AML-193 (cell line): Measurements from ENCODE around the gene PTPRD.
"Not testable (repeated sequence)": the region's sequence is repeated elsewhere in the genome, so short reads cannot be mapped to it uniquely, and the experiment has no call there.

Experiments
- DNase-seq, 2 experiments: peaks; one replicate each; lab custom pipeline; 2025; lab: John Stamatoyannopoulos, UW

PTPRD gene

DNA sequence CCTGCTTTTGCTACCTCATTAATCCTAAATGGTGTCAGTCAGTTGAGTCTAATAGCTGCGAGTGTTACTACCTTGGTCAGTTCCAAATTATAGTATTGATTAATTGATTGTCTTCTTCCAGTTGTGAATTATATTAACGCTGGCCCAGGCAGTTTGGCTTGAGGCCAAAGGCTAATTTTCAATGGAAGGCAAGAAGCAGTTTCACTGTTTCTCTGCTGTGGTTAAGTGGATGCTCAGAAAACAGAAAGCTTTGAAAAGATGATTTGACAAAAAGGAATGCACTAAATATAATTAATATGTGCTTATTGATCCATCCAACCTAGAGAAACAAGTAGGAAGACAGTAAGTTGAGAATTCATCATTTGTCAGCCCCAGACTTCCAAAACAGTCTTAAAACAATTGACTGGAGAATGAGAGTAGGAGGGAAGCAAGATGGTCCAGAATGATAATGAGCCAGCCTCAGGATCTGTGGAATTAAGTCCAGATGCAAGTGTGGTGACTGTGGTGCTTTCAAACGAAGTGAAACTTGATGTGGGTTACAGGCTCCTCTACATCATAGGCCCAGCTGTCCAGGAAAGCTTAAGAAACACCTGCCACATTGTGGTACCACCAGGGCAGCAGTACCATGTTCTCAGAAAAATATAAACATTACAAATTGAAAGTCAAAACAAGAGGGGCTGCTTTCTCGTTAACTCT lies 1442.2 kb downstream of the PTPRD start:
- no peak for DNase-seq

DNA sequence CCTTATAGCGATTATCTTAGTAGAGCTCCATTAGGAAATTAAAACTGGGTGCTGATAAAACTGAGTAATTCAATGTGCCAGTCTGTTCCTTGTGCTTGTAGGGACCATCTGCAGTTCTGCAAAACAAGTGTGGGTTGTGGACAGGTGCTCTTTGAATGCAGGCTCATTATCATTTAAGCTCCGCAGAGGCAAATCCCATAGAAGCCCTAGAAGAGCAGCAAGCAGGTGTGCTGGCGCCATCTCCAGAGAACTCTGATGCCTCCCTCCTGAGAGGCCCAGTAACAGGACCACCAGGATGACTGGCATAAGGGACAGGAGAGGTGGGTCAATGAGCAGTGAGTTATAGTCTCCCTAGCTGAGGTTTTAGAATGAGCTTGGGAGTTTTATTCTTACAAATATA lies 1470.8 kb downstream of the PTPRD start:
- no peak for DNase-seq

DNA sequence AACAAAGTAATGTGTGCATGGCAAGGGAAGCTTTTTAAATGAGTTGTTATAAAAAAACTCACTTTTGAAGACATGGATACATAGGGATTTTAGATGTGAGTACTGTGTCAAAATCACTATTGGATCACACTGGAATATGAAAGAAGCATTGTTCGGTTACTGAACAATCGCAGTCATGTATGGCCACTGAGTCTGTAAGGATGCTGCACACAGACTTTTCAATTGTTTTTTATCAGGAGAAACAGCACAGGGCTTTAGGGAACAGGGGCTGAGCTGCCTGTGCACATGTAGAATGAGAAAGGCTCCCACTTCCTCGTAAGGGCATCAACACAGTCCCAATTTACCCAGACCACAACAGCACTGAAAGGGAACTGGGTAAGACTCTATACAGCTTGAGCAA lies 1479.3 kb downstream of the PTPRD start:
- no peak for DNase-seq

DNA sequence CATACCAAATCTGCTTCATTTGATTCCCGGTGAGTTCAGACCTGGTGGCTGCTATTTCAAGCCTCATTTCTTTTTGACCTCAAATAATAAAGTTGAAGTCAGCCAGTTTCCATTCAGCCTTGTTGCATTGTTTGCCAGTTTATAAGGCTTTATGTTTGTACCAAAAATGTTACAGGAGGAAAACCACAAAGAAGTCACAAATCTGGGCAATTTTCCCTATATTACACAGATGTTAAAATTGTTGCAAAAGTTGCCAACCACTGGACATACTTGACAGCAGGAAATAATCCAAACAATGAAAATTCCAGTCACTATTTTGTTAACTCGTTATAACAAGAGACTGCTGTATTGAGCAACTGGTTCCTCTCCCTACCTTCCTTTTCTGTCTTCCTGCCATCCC lies 1488.2 kb downstream of the PTPRD start:
- no peak for DNase-seq

DNA sequence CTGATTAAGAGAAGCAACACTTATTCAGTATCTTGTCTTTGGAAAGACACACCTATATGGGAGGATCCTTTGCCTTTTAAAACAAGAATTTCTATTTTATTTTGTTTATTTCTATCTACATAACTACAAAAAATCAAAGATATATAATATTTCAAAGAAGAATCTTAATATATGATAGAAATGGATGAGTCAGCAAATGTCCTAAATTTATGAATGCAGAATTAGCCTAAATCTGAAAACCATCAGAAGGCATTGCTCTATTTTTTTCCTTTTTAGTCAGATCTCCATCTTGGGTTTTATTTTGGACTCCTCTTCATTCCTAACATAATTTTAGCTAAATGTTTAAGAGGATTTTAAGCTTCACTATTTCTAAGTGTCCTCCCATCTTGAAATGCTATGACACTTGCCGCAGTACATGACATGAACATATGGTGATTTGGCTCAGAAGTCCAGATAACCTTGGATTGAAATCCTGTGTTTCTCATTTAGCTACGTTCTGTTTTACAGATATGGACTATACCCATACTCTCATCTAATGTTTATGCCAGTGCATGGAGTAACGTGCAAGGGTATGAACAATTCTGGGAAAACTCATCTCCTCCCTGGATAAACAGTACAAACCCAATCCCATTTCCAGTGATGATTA lies 1490.4 kb downstream of the PTPRD start:
- DNase-seq = no peak

DNA sequence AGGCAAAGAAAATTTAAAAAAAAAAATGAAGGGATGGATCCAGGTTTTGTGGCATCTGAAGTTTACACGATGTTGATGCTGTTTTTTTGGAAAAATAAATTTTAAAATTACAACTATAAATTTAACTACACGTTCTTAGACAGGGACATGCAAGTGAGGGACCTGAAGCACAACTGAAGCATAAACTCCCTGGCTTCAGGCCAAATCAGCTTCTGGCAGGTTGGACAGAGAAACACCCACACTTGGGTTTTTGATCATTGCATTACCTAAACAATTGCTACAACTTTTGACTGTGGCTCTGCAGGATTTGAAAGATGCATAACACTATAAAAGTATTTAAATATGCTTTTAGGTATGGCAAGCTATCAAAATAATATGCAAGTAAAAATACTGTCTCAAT lies 1494.9 kb downstream of the PTPRD start:
- no peak for DNase-seq

DNA sequence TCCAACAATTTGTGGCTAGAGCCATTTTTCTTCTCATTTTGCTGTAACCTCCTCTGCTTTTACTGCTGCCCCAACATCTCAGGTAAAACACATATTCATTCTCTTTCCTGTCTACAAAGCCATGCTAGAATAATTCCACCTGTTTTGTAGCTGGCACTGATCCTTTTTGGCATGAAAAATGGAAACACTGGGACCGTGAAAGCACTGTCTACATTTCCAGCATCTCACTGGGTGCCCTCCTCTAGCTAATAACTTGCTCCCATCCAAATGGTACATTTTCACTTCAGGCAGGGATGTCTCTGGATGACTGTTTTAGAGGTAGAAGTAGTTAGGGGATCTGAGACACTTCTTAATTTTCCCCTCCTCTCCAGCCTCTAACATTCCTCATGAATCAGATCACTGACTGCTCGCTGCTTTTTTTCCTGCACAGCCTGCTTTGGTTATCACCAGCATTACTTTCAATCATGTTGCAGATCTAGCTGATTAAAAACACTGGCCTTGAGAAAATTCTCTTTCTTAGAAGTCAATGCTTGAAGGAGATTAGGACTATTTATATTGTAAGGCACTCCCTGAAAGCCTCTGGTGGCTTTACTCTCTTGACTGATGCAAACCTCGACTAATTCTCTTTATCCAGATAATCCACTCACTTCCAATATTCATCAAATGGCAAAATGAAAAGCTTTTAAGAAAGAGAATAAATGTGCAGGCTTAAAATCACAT lies 1500.6 kb downstream of the PTPRD start:
- DNase-seq = no peak

DNA sequence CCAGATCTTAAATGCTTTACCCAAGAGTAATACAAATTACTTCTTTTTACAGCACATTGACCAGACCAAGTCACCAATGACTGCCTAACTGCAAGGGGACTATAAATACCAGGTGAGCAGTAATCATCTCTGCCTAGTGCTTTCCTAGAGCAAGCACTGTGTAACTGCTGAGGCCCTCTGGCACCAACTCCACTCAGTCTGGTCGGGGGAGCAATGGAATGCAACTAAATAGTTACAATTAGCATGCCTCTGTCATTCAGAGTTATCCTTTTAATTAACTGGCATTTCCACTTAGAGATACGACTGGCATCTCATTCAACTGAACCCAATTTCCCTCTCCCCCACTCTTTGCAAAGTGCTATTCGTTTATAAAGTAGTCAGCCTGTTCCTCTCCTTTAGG lies 1504.2 kb downstream of the PTPRD start:
- no peak for DNase-seq

DNA sequence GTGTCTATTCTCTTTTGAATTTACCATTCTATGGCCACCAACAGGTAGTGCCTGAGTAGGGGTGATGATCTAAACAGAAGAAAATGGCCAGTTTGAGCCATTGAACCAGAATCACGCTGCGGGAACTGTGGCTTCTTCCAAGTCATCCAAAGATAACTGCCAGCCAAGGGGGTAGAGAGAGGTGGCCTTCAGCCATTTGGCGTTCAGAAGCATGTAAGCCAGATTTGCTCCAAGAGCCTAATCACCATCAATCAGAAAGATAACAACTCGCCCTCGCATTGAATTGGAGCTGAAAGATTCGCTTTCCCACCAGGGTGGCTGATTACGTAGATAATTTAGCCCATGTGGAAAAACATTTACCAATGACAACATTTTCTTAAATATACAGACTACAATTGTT lies 1510.5 kb downstream of the PTPRD start:
- no peak for DNase-seq

DNA sequence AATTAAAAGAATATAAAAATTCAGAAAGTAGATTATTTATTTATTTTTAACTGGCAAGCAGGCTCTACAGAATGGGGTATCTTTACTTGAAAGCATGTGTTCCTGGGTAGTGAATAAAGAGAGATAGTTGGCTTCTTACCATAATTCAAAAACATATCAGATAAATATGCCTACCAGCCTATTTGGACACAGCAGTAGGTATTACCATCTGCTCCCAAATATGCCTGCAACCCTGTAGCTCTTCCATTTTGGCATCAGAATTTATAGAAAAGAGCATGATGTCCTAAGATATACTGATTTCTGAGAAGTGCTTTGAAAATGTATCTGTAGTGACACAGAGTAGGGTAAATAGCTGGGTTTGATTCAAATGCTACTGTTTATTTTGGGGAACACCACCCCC lies 1512.7 kb downstream of the PTPRD start:
- DNase-seq = no peak

DNA sequence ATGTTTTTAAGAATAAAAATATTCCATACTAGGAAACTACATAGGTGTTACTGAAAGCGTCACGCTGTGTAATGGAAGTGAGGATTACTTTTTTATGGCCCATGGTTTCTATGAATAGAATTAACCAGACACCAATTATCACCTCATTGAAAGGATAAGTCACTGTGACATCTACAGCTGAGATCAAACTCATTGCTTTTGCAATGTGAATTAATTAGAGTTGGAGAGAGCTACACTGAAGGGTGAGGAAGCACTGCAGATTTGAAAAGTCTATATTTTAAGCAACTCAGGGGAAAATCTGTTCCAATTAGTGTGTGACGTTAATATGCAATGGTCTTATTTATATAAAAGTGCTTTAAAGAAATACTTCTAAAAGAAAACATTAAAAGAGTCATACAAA lies 1513.2 kb downstream of the PTPRD start:
- DNase-seq = no peak

DNA sequence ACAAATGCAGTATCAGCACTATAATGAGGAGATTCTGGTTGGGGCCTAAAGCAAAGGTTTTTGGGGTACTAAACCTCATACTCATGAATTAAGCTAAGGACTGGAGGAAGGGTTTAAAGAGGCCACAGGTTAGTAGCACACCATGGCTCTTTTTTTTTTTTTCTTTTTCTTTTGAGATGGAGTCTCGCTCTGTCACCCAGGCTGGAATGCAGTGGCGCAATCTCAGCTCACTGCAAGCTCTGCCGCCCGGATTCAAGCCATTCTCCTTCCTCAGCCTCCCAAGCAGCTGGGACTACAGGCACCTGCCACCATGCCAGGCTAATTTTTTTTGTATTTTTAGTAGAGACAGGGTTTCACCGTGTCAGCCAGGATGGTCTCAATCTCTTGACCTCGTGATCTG lies 1515.5 kb downstream of the PTPRD start:
- not testable (repeated sequence) for DNase-seq

DNA sequence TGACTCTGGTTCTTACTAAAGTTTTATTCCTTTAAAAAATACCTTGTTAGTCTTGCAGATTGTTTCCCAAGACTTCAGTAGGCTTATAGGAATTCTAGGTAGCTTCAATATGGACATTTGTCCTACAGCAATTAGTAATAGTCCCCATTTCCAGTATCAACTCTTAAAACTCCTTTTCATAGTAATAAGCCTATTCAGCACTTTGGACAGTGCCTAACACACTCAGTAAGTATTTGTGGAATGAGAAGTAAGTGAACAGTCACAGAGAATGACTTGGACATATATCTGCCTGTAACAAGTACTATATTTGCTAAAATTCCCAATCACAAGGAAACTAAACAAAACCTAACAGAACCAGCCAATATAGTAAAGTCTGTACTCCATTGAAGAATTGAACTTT lies 1521.4 kb downstream of the PTPRD start:
- no peak for DNase-seq

DNA sequence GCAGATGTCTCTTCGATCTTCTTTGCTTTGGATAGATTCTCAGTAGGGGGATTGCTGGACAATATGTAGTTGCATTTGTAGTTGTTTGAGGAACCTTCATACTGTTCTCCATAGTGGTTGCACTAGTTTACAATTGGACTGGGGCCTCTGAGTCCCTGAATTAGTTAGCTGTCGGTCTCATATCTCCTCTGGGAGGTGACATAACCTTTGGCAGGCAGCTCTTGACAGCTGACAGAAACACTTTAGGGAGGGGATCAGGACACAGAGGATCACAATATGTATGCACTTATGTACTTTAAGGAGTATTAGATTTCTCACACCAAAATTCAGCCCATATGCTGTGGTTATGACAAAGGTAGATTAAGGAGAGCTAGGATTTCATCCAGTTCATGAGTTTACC lies 1533.3 kb downstream of the PTPRD start:
- no peak for DNase-seq

DNA sequence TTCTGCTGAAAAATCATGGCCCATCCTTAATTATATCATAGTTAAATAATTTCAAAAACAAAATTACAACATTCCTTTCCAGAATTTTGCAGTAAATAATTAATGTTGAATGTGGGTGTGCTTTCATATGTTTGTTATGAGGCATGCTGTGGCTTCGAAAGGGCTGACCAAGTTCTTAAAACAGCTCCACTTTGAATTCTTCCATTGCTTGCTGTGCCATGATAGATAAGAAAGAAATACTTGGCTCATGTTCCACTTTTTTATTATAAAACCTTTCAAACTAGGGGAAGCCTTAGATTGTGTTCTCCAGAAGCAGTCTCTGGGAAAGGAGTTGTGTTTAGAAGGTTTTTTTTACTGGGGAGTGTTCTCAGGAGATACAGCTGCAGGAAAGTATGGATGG lies 1534.5 kb downstream of the PTPRD start:
- DNase-seq = no peak

DNA sequence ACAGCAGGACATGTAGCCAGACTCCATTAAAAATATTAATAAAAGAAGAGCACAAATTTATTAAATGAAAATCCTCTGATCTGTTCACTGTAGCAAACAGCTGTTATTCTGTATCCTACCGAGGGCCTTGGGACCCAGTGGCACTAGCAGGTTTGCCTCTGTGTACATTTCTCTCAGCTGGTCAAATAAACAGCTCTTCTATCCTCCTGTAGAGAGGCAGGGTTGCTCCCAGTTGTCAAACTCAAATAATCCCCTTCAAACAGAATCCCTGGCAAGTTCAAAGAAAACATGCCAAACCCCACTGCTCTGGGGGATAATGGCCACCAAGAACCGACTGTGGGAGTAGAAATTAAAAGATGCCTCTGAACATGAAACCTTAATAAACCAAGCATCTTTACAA lies 1551.2 kb downstream of the PTPRD start:
- no peak for DNase-seq

DNA sequence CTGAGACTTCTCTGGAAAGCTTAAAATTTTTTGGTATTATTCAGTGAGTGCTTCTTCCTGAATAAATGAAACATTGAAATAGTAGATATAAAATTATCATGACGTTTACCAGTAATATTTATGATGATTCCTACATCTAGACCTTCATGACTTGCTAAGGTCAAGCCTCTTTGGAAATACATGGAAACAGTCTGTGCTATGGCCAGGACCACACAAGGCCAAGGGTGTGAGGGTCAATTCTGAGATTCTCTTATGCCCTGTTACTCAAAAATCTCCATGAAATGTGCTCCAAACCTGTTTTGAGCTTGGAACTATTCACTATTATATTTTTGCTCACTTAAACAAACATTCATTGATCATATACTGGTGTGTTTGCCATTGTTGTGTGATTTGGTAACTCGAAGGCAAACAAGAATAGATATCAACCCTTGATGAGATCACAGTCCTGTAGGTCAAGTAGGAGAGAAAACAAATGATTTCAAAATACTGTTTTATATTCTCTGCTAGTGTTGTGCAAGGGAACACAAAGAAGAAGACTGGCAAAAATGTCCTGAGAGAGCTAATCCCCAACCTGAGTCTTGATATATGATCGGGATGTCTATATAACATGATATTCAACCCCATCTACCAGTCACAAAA lies 1558.3 kb downstream of the PTPRD start:
- no peak for DNase-seq

DNA sequence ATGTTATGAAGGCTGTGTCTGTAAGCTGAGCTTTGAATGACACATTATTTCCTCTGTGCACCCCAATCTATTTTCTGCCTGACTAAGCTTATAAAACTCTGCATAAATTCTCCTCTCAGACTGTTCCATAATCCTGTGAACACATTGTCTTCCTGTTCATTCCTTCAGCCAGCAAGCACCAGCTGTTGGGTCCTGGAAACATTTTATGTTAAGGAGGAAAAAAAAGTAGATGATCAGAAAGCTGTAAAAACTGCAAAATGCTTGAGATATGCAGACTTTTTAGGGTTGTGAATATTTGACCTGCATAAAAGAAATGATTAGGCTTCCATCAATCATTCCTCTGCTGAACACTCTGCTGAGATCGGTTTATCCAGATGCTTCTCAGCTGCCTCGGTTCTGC lies 1567.2 kb downstream of the PTPRD start:
- no peak for DNase-seq

DNA sequence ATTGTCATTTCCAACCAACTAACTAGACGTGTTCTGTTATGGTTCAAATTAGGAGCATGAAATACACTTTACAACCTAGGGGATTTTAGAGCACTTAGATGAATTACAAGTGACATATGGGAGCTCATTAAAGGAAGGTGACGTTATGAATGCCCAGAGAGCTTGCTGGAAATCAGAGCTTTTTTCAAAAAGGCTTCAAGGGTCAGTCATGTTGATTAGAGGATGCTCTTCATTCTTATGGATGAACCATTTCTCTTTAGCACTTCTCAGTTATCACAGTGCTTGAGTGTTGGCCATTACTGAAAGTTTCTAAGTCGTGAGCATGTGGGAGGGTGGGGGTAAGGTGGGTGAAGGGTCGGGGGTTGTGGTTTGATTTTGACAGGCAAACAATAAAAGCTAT lies 1567.7 kb downstream of the PTPRD start:
- no peak for DNase-seq

DNA sequence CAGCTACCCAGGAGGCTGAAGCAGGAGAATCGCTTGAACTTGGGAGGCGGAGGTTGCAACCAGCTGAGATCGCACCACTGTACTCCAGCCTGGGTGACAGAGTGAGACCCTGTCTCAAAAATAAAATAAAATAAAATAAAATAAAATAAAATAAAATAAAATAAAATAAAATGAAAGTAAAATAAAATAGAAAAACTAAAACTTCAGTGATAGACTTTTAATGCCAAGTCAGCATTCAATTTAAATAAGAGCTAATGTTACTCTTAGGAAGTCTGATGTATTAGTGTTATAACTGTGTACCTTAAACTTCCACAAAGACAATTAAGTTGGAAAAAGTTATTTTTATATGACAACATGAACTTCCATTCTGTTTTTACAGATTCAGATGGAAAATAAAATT lies 1569.0 kb downstream of the PTPRD start:
- not testable (repeated sequence) for DNase-seq

DNA sequence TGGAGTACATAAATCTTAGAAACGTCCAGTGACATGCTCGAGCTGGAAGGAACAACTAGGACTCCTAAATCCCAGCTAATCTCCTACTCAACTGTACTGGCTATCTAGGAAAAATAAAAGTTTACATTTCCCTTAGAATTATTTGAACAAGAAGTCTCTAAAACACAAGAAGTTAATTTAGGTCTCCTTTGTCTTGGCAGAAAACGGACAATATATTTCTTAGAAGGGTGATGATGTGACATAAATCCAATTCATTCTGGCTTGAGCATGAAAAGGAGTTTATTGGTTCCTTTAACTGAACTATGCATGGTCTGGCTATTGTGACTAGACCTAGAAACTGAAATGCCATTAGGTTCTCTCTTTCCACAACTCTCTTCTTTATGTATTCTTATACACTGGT lies 1571.0 kb downstream of the PTPRD start:
- DNase-seq = no peak

DNA sequence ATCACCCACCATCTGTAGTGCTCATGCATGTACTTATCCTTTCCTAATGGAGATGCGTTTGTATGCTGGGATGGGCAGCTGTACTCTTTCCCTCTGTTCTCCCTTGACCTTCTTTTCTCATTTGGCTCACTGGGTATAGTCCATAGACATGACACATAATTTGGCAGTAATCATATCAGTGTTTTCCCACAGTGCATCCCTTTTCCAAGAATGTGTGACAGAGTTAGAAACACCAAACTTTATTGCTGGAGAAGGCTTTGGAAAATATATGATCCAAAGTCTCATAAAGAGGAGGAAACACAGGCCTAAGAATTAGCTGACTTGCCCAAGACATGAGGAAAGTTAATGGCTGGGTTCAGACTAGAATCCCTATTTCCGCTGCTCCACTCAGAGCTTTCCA lies 1579.8 kb downstream of the PTPRD start:
- no peak for DNase-seq

DNA sequence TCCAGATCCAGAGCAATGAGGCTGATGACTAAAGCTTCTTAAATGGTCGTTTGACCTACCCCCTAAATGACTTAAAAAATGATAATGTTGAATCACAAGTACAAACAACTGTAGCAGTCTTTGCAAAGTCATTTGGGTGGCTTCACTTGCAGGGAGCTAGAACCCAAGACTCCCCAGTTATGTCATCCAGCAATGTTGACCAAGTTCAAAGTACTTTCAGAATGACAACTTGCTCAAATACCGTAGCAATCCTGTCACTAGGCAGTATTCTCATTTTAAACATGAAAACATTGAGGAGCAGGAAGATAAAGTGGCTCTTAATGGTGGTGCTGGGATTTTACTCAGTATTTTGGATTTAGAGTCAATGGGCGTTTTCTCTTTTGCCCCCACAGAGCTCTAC lies 1596.2 kb downstream of the PTPRD start:
- no peak for DNase-seq
